Stimulated activated CD4-positive, alpha-beta T cell treated with anti-CD3 and anti-CD28 coated beads, Interleukin-1b, Interleukin-23, amount 100 ng/mL, for 4 hours (primary cell): ENCODE measurements around the gene TXNDC15.

ENCODE experiments used
- DNase-seq, 2 donors: peaks; one replicate each; pipeline ENCODE4 v3.0.0-alpha.2; 2020; ENCODE audit warnings: low read depth in 2 of 2

TXNDC15 gene

GRCh38 chr5:134918861-134919260 lies 44.7 kb downstream of the TXNDC15 start:
- no peak for DNase-seq

GRCh38 chr5:134920848-134921575 lies 46.8 kb downstream of the TXNDC15 start:
- no peak for DNase-seq

GRCh38 chr5:134932508-134932907 lies 58.3 kb downstream of the TXNDC15 start:
- no peak for DNase-seq

- no peak for DNase-seq
These were observed 60.0 kb downstream of the TXNDC15 start for GRCh38 chr5:134934202-134934601.

GRCh38 chr5:134935711-134936602 lies 61.8 kb downstream of the TXNDC15 start:
- DNase-seq: no peak

- DNase-seq: no peak
These were observed 63.4 kb downstream of the TXNDC15 start for GRCh38 chr5:134937526-134937925.

DNA sequence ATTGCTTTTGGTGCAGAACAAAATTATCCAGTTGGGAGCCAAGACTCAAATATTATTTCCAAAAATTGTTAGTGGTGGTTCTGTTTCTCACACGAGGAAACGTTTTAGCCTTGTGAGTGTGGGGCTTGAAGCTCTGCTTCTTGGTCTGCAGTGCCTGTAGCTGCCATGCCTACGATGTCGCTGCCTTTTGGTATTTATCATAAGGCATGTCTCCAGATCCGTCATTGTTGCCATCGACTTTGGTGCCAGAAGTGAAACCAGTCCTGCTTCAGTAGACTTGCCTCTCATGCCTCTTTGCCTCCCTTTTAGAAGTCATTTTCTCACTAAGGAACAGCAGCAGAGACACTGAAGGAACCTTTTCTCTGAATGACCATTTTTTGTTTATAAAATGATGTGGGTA lies 63.9 kb downstream of the TXNDC15 start:
- DNase-seq: no peak

GRCh38 chr5:134939500-134939899 lies 65.3 kb downstream of the TXNDC15 start:
- DNase-seq: no peak

GRCh38 chr5:134943547-134943946 lies 69.4 kb downstream of the TXNDC15 start:
- no peak for DNase-seq

GRCh38 chr5:134944630-134945029 lies 70.5 kb downstream of the TXNDC15 start:
- DNase-seq: no peak

GRCh38 chr5:134945041-134945440 lies 70.9 kb downstream of the TXNDC15 start:
- no peak for DNase-seq

DNA sequence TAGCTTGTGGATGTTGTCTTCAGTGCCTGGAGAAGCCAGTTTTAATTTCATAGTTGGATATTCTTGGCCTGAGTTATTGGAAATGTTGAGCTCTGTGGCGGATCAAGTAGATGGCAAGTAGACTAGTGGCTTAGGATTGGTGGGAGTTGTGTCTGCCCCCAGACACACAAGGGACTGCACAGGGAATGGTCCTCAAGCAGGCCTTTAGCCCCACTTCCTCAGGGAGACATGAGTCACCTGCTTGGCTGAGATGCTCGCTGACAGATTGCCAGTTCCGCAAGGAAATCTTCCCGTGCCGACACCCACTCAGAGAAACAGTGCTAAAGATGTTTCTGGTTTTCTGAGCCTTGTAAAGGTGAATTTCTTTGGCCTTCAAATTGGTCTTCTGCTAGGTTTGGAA lies 74.7 kb downstream of the TXNDC15 start:
- DNase-seq: no peak

GRCh38 chr5:134949316-134949715 lies 75.1 kb downstream of the TXNDC15 start:
- no peak for DNase-seq
